ENCODE data around the gene MLH3.

DNA sequence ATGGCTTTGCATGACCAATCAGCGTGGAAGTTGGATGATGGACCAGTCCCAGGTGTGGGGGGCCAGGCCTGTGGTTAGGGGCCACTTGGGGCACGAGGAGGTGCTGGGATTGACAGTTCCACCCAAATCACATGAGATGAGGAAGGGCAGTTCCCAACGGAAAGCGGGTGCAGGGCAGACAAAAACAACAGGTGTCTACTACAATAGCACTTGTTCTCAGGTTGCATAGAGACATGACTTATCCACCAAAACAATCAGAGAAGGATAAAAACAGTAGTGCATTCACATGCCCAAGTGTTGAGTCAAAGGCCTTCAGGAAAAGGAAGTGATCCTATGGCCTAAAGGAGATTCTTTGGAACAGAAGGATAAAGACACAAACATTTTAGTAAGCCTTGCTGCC is 63.1 kb downstream of the MLH3 start:
- TF ChIP-seq, protein P1, sequence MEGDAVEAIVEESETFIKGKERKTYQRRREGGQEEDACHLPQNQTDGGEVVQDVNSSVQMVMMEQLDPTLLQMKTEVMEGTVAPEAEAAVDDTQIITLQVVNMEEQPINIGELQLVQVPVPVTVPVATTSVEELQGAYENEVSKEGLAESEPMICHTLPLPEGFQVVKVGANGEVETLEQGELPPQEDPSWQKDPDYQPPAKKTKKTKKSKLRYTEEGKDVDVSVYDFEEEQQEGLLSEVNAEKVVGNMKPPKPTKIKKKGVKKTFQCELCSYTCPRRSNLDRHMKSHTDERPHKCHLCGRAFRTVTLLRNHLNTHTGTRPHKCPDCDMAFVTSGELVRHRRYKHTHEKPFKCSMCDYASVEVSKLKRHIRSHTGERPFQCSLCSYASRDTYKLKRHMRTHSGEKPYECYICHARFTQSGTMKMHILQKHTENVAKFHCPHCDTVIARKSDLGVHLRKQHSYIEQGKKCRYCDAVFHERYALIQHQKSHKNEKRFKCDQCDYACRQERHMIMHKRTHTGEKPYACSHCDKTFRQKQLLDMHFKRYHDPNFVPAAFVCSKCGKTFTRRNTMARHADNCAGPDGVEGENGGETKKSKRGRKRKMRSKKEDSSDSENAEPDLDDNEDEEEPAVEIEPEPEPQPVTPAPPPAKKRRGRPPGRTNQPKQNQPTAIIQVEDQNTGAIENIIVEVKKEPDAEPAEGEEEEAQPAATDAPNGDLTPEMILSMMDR (conservative IDR thresholded peaks at IDR 0.05): no peak
- TF ChIP-seq ZFX (IDR thresholded peaks at IDR 0.05): no peak
